ENCODE data around the gene FOXL3. TPM values are rescaled to one million over a fixed set of nuclear protein-coding genes. Genes with fewer than 3 reads are reported as not detected.

The FOXL3 gene
- total and polyA plus RNA-seq, 4 donors: not detected

DNA sequence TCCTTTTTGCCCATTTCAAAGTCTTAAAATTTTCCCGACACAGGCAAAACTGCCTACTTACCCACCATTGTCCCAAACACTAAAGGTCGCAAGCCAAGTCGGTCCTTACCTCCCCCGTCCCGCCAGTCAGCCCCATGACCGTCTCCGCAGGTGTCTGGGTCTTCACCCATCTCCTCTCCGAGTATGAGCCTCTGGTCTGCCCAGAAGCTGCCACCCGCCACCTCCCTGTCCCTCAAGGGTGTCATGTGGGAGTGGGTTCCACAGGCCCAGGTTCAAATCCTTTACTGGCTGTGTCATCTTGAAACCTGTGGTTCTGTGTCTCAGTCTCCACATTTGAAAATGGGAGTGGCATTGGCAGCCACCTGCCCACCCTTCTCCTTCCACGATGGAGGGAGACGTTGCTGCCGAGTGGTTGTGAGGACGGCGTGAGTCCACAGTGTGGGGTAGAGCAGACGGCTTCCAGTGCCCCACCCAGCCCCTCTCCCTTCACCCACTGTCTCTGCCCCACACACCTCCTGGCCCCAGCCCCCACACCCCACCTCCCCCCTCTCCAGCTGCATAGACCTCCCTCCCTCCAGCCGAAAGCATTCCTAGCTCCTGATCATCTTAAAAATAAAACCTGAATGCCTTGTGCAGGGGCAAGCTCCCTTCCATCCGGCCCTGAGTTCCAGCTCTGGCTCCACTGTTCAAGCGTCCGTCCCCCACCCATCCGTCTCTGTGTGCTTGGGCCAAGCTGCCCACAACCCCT lies 35.3 kb downstream of the FOXL3 start:
- DNase-seq: peak; percentile 33 to 51
- intact Hi-C loops (cut with DNase I): no loop called here

DNA sequence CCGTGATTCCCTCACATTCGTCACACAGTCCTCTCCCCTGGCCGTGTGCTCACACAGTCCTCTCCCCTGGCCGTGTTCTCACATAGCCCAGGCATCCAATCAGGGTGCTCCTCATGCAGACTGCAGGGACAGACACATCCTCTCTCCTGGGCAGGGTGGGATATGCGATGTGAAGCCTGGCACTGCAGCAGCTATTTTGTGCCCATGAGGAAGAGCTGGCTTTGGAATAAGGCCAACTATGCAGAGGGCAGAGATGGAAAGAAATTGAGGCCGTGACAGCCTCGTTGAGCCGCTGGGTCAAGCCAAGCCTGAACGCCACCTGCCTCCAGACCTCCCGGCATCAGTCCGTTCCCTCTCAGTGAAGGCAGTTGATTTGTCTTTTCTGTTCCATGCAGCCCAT lies 35.8 kb downstream of the FOXL3 start:
- Histone ChIP-seq H3K36me3 (ENCODE audit: control insufficient read depth in 1 of 2, insufficient read depth in 2 of 2, low read length in 1 of 2) (no peaks in the 10 kb centered on the region), H3K9me3 (ENCODE audit: control insufficient read depth, low read length) (no peaks in the 10 kb centered on the region), H3K27me3 (ENCODE audit: control insufficient read depth in 1 of 2, insufficient read depth in 2 of 2, low read length in 1 of 2) (no peaks in the 10 kb centered on the region), H3K27ac (ENCODE audit: low read depth in 1 of 2, low read length in 2 of 2) (no peak overlapping the region), H3K4me3 (ENCODE audit: low read length in 2 of 2) (no peak overlapping the region), H3K4me1 (ENCODE audit: control insufficient read depth in 1 of 2, insufficient read depth in 2 of 2, low read length in 2 of 2) (no peaks in the 10 kb centered on the region)
- intact Hi-C loops (cut with DNase I): no loop called here
- 96% methylated on average over 11 of the region's 11 CpGs for WGBS, 2 donors
- ATAC-seq (ENCODE audit: low FRiP score) (no peak), DNase-seq (peak in 1 of 2 donors; percentile 24)

More for the DNA sequence above, 35.3 kb downstream of the FOXL3 start:
- 93% methylated on average over 20 of the region's 20 CpGs for WGBS, 2 donors
- Histone ChIP-seq H3K4me1 (ENCODE audit: control insufficient read depth in 1 of 2, insufficient read depth in 2 of 2, low read length in 2 of 2) (no peaks in the 10 kb centered on the region), H3K27me3 (ENCODE audit: control insufficient read depth in 1 of 2, insufficient read depth in 2 of 2, low read length in 1 of 2) (no peaks in the 10 kb centered on the region), H3K4me3 (ENCODE audit: low read length in 2 of 2) (no peak overlapping the region), H3K27ac (ENCODE audit: low read depth in 1 of 2, low read length in 2 of 2) (no peak overlapping the region), H3K9me3 (ENCODE audit: control insufficient read depth, low read length) (no peaks in the 10 kb centered on the region), H3K36me3 (ENCODE audit: control insufficient read depth in 1 of 2, insufficient read depth in 2 of 2, low read length in 1 of 2) (no peaks in the 10 kb centered on the region)
- no peak for ATAC-seq (ENCODE audit: low FRiP score)

- Histone ChIP-seq H3K27ac (ENCODE audit: low read depth in 1 of 2, low read length in 2 of 2) (no peak overlapping the region), H3K9me3 (ENCODE audit: control insufficient read depth, low read length) (no peaks in the 10 kb centered on the region), H3K36me3 (ENCODE audit: control insufficient read depth in 1 of 2, insufficient read depth in 2 of 2, low read length in 1 of 2) (no peaks in the 10 kb centered on the region), H3K4me1 (ENCODE audit: control insufficient read depth in 1 of 2, insufficient read depth in 2 of 2, low read length in 2 of 2) (no peaks in the 10 kb centered on the region), H3K27me3 (ENCODE audit: control insufficient read depth in 1 of 2, insufficient read depth in 2 of 2, low read length in 1 of 2) (no peaks in the 10 kb centered on the region), H3K4me3 (ENCODE audit: low read length in 2 of 2) (no peak overlapping the region)
- ATAC-seq (ENCODE audit: low FRiP score) (no peak), DNase-seq (peak in 1 of 2 donors; percentile 68)
- intact Hi-C loops (cut with DNase I): no loop called here
- WGBS, 2 donors: 92 to 94% methylated on average over 9 of the region's 9 CpGs
Measured at GRCh38 chr7:326273-326672, 36.3 kb downstream of the FOXL3 start.

DNA sequence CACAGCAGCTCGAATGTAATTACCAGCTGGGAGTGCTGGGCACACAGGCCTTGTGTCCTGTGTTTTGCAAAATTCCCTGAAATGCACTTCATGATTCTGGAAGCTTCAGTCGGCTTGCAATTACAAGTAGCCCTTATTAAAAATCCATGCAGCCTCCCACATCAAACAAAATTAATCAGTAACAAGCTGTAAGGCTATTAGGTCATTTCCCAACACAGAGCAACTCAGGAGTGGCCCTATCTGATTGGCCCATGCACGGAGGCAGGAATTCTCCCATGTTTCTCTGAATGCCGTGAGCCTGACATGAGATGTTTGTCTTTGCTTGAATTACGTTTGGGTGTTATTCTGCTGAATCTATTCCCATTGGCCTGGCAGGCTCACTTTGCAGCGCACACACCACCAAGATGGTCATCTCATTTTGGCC lies 36.9 kb downstream of the FOXL3 start:
- no peaks in the 10 kb centered on the region for H3K4me1 ChIP-seq (ENCODE audit: control insufficient read depth in 1 of 2, insufficient read depth in 2 of 2, low read length in 2 of 2)
- H3K27me3 ChIP-seq (ENCODE audit: control insufficient read depth in 1 of 2, insufficient read depth in 2 of 2, low read length in 1 of 2): no peaks in the 10 kb centered on the region
- peak in 1 of 2 donors; percentile 12 for DNase-seq
- intact Hi-C loops (cut with DNase I): no loop called here
- H3K4me3 ChIP-seq (ENCODE audit: low read length in 2 of 2): no peak overlapping the region
- H3K9me3 ChIP-seq (ENCODE audit: control insufficient read depth, low read length): no peaks in the 10 kb centered on the region
- ATAC-seq (ENCODE audit: low FRiP score): no peak
- WGBS, 2 donors: 11 to 23% methylated on average over 6 of the region's 6 CpGs
- no peaks in the 10 kb centered on the region for H3K36me3 ChIP-seq (ENCODE audit: control insufficient read depth in 1 of 2, insufficient read depth in 2 of 2, low read length in 1 of 2)
- no peak overlapping the region for H3K27ac ChIP-seq (ENCODE audit: low read depth in 1 of 2, low read length in 2 of 2)

GRCh38 chr7:327233-327931 lies 37.4 kb downstream of the FOXL3 start:
- no peaks in the 10 kb centered on the region for H3K4me1 ChIP-seq (ENCODE audit: control insufficient read depth in 1 of 2, insufficient read depth in 2 of 2, low read length in 2 of 2)
- H3K36me3 ChIP-seq (ENCODE audit: control insufficient read depth in 1 of 2, insufficient read depth in 2 of 2, low read length in 1 of 2): no peaks in the 10 kb centered on the region
- WGBS, 2 donors: 89 to 92% methylated on average over 27 to 29 of the region's 29 CpGs
- intact Hi-C loops (cut with DNase I): no loop called here
- no peaks in the 10 kb centered on the region for H3K27me3 ChIP-seq (ENCODE audit: control insufficient read depth in 1 of 2, insufficient read depth in 2 of 2, low read length in 1 of 2)
- DNase-seq (peak in 1 of 2 donors; percentile 63), ATAC-seq (ENCODE audit: low FRiP score) (no peak)
- H3K27ac ChIP-seq (ENCODE audit: low read depth in 1 of 2, low read length in 2 of 2): no peak overlapping the region
- H3K9me3 ChIP-seq (ENCODE audit: control insufficient read depth, low read length): no peaks in the 10 kb centered on the region
- H3K4me3 ChIP-seq (ENCODE audit: low read length in 2 of 2): no peak overlapping the region

DNA sequence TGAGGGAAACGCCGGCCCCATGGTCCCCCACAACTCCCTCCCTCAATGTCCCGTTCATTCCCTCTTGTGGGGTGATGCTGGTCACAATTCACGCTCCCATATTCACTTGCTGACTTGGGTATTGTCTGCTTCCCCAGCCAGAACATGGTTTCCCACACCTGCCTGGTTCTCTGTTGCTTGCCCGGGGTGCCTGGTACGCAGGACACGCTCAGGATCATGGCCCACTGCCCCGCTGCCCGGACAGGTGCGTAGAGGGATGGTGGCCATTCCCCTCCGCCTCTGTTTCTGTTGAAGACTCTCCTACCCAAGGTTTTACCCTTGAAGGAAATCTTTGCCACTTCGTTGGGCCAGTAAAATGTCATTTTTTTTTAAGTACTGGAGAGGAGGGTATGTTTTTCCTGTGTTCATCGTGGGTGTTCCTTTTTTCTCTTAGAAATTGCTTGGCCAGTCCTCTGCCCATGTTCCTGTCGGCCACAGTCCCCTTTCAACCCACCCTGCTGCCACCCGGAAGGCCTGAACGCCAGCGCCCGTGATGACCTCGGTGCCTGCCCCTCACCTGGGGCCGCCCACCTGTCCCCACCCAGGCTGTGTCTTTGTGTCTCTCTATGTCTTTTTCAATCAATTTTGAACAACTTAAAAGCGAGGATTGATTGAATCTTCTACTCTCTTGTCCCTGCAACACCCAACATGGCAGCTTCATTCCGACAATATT lies 38.2 kb downstream of the FOXL3 start:
- Histone ChIP-seq H3K9me3 (ENCODE audit: control insufficient read depth, low read length) (no peaks in the 10 kb centered on the region), H3K4me1 (ENCODE audit: control insufficient read depth in 1 of 2, insufficient read depth in 2 of 2, low read length in 2 of 2) (no peaks in the 10 kb centered on the region), H3K27me3 (ENCODE audit: control insufficient read depth in 1 of 2, insufficient read depth in 2 of 2, low read length in 1 of 2) (no peaks in the 10 kb centered on the region), H3K27ac (ENCODE audit: low read depth in 1 of 2, low read length in 2 of 2) (no peak overlapping the region), H3K4me3 (ENCODE audit: low read length in 2 of 2) (no peak overlapping the region), H3K36me3 (ENCODE audit: control insufficient read depth in 1 of 2, insufficient read depth in 2 of 2, low read length in 1 of 2) (no peaks in the 10 kb centered on the region)
- peak in 1 of 2 donors; percentile 64 for DNase-seq
- intact Hi-C loops (cut with DNase I): no loop called here
- no peak for ATAC-seq (ENCODE audit: low FRiP score)
- 92 to 93% methylated on average over 22 of the region's 22 CpGs for WGBS, 2 donors

DNA sequence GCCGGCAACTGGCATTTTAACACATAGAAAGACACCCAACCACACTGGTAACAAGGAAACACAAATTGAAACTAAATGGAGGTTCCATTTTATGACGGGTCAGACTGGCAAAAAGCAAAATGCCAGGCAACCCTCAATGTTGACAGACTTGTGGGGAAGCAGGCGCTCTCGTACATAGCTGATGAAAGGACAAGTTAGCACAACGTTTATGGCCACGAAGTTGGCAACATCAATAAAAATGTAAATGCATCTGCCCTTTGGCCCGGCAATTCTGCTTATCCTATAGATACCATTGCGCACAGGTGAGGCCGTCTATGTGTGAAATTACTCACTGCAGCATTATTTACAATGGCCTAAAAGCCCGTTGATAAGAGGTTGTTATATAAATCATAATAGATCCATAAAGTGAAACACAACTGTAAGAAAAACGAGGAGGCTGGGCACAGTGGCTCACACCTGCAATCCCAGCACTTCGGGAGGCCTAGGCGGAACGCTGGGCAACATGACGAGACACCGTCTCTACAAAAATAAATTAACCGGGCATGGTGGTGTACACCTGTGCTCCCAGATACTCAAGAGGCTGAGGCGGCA lies 39.8 kb downstream of the FOXL3 start:
- ATAC-seq (ENCODE audit: low FRiP score): no peak
- H3K27ac ChIP-seq (ENCODE audit: low read depth in 1 of 2, low read length in 2 of 2): no peak overlapping the region
- no peaks in the 10 kb centered on the region for H3K36me3 ChIP-seq (ENCODE audit: control insufficient read depth in 1 of 2, insufficient read depth in 2 of 2, low read length in 1 of 2)
- H3K27me3 ChIP-seq (ENCODE audit: control insufficient read depth in 1 of 2, insufficient read depth in 2 of 2, low read length in 1 of 2): no peaks in the 10 kb centered on the region
- intact Hi-C loops (cut with DNase I): loop anchor here (5.0 to 10.0 kb wide), 3 partner anchors 165 to 313 kb away; no protein-coding TSS in a partner anchor
- H3K4me1 ChIP-seq (ENCODE audit: control insufficient read depth in 1 of 2, insufficient read depth in 2 of 2, low read length in 2 of 2): no peaks in the 10 kb centered on the region
- H3K9me3 ChIP-seq (ENCODE audit: control insufficient read depth, low read length): no peaks in the 10 kb centered on the region
- peak in 1 of 2 donors; percentile 52 for DNase-seq
- no peak overlapping the region for H3K4me3 ChIP-seq (ENCODE audit: low read length in 2 of 2)
- WGBS, 2 donors: 91 to 92% methylated on average over 18 of the region's 18 CpGs

DNA sequence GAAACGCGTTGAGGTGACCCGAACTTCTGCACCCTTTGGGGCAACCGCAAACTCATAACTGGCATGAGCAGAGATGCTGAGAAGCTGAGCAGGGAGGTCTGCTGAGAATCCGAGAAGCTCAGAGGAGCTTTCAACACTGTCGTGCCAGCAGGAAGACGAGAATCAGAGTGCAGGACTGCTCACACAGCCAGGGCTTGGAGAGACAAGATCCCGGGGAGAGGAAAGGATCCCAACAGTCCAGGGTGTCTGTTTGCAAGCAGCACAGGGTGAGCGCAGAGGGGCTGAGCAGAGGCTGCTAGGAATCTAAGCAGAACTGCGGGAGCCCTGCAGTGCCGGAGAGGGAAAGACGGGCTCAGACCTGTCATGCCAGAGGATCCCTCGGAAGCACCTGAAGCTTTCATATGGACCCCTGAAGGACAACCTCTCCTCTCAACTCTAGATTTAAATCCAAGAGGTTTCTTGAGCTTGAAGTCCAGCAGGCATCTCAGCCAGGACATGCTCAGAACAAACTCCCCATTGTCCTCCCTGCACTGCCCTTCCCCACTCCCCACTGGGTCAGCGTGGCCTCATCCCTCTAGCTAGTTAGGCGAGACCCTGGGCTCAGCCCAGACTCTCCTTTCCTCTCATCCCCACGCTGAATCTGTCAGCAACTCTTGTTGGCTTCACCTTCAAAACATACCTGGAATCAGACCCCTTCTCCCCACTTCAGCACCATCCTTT lies 40.7 kb downstream of the FOXL3 start:
- intact Hi-C loops (cut with DNase I): loop anchor here (5.0 to 10.0 kb wide), 3 partner anchors 164 to 312 kb away; no protein-coding TSS in a partner anchor
- Histone ChIP-seq H3K27me3 (ENCODE audit: control insufficient read depth in 1 of 2, insufficient read depth in 2 of 2, low read length in 1 of 2) (no peaks in the 10 kb centered on the region), H3K4me1 (ENCODE audit: control insufficient read depth in 1 of 2, insufficient read depth in 2 of 2, low read length in 2 of 2) (no peaks in the 10 kb centered on the region), H3K36me3 (ENCODE audit: control insufficient read depth in 1 of 2, insufficient read depth in 2 of 2, low read length in 1 of 2) (no peaks in the 10 kb centered on the region), H3K9me3 (ENCODE audit: control insufficient read depth, low read length) (no peaks in the 10 kb centered on the region), H3K4me3 (ENCODE audit: low read length in 2 of 2) (no peak overlapping the region), H3K27ac (ENCODE audit: low read depth in 1 of 2, low read length in 2 of 2) (no peak overlapping the region)
- WGBS, 2 donors: 91% methylated on average over 16 of the region's 16 CpGs
- ATAC-seq (ENCODE audit: low FRiP score) (no peak), DNase-seq (peak in 1 of 2 donors; percentile 61)
